Stimulated activated CD4-positive, alpha-beta T cell treated with anti-CD3 and anti-CD28 coated beads, Interleukin-2, amount 100 ng/mL, for 24 hours (primary cell): Measurements from ENCODE around the gene PFDN4.

ENCODE experiments used
- DNase-seq, 2 donors: peaks; one replicate each; pipeline ENCODE4 v3.0.0-alpha.2; 2020

PFDN4 gene

GRCh38 chr20:54207743-54208547 is at the start of gene PFDN4:
PFDN4 (plus strand) TSS chr20:54208087; CDS start chr20:54208101, 14 bp downstream.
- peak; percentile 82 to 83 for DNase-seq

- DNase-seq, result no peak
Observed at GRCh38 chr20:54158226-54158625, 49.7 kb upstream of the PFDN4 start.

GRCh38 chr20:54158856-54159418 is 49.0 kb upstream of the PFDN4 start:
- no peak for DNase-seq

GRCh38 chr20:54160065-54161007 is 47.6 kb upstream of the PFDN4 start:
- DNase-seq, result no peak

GRCh38 chr20:54161008-54161820 is 46.7 kb upstream of the PFDN4 start:
- DNase-seq, result no peak

- no peak for DNase-seq
Observed at GRCh38 chr20:54161821-54162149, 46.1 kb upstream of the PFDN4 start.

- DNase-seq, result no peak
Observed at GRCh38 chr20:54162378-54163009, 45.4 kb upstream of the PFDN4 start.

- no peak for DNase-seq
Observed at GRCh38 chr20:54163402-54163801, 44.5 kb upstream of the PFDN4 start.

GRCh38 chr20:54165014-54165413 is 42.9 kb upstream of the PFDN4 start:
- DNase-seq, result no peak

GRCh38 chr20:54165803-54166202 is 42.1 kb upstream of the PFDN4 start:
- DNase-seq, result no peak

GRCh38 chr20:54166987-54167662 is 40.8 kb upstream of the PFDN4 start:
- DNase-seq, result no peak

- DNase-seq, result no peak
Observed at GRCh38 chr20:54167909-54168872, 39.7 kb upstream of the PFDN4 start.

- DNase-seq, result no peak
Observed at GRCh38 chr20:54168961-54169862, 38.7 kb upstream of the PFDN4 start.

GRCh38 chr20:54170026-54170471 is 37.8 kb upstream of the PFDN4 start:
- no peak for DNase-seq

GRCh38 chr20:54170963-54171362 is 36.9 kb upstream of the PFDN4 start:
- no peak for DNase-seq

GRCh38 chr20:54172532-54172855 is 35.4 kb upstream of the PFDN4 start:
- DNase-seq, result no peak

GRCh38 chr20:54172856-54173652 is 34.8 kb upstream of the PFDN4 start:
- peak in 1 of 2 donors; percentile 15 for DNase-seq
